A549 (cell line): Measurements from ENCODE around the gene CD84. TPM values are rescaled to one million over a fixed set of nuclear protein-coding genes. Genes with fewer than 3 reads are reported as not detected.

Source experiments
- ATAC-seq, 2 experiments: fragments of 200-7000 bp in 1 of 2; fragments of >200 bp in 1 of 2; cut with Nextera tagmentation in 1 of 2; cut with Tn5 transposase in 1 of 2; 3 replicates each; pipeline versions ENCODE4 v1.8.0 to v1.9.1; 2018 to 2020; ENCODE audit warnings: mild to moderate bottlenecking in 1 of 2, moderate library complexity in 1 of 2
- CTCF ChIA-PET: fragments of 300-600 bp; sonication (Branson Sonifier 250); formaldehyde crosslinking; extraction: SDS; loops from one replicate; lab custom pipeline; 2021; ENCODE audit warnings: antibody characterized with exemption, inconsistent platforms; lab: Yijun Ruan, JAX
- POLR2A ChIA-PET: fragments of 350-600 bp; formaldehyde crosslinking; extraction: SDS; loops from one replicate; lab custom pipeline; 2021; ENCODE audit warnings: antibody characterized with exemption, inconsistent platforms; lab: Yijun Ruan, JAX
- DNase-seq, 2 experiments: peaks; one replicate each; pipeline versions ENCODE4 v3.0.0 to v3.0.0-alpha.2; 2011 to 2016; ENCODE audit warnings: low read depth in 1 of 2, low spot score in 1 of 2
- FAIRE-seq: peaks from 2 replicates; lab custom pipeline; 2011; peaks lifted over from hg19 to GRCh38; lab: Jason Lieb, UNC
- H3K27ac ChIP-seq, 2 experiments: fragments of >200 bp; sonication (Bioruptor Twin); formaldehyde crosslinking; 3 replicates each; pipeline ENCODE4 v1.5.1; 2016 to 2017
- H3K4me1 ChIP-seq: fragments of >200 bp; sonication (Bioruptor Twin); formaldehyde crosslinking; 3 replicates; pipeline ENCODE4 v1.6.1; 2016
- H3K4me2 ChIP-seq: fragments of >200 bp; sonication (Bioruptor Twin); formaldehyde crosslinking; 3 replicates; pipeline ENCODE4 v1.6.1; 2016
- H3K4me3 ChIP-seq: fragments of >200 bp; sonication (Bioruptor Twin); formaldehyde crosslinking; 3 replicates; pipeline ENCODE4 v1.5.1; 2016
- H3K9me3 ChIP-seq: fragments of >200 bp; sonication (Bioruptor Twin); formaldehyde crosslinking; 3 replicates; pipeline ENCODE4 v1.6.1; 2016
- CHD2 ChIP-seq: fragments of 150-350 bp; IDR thresholded peaks from 2 replicates; pipeline ENCODE4 v1.6.1; 2014; ENCODE audit warnings: low read length; ENCODE audit not compliant: partially characterized antibody
- E2F6 ChIP-seq: IDR thresholded peaks from 2 replicates; pipeline ENCODE4 v1.6.1; 2012; ENCODE audit warnings: low read depth, borderline replicate concordance
- ELK1 ChIP-seq: fragments of 150-350 bp; IDR thresholded peaks from 2 replicates; pipeline ENCODE4 v1.6.1; 2014; ENCODE audit warnings: low read depth, mild to moderate bottlenecking, low read length
- FOXS1 ChIP-seq: fragments of 250-450 bp; sonication (Bioruptor Pico); IDR thresholded peaks from 2 replicates; pipeline ENCODE4 v1.5.0; 2020; ENCODE audit warnings: mild to moderate bottlenecking, moderate library complexity
- HEYL ChIP-seq: fragments of 250-450 bp; sonication (Bioruptor Pico); IDR thresholded peaks from 2 replicates; pipeline ENCODE4 v1.8.0; 2021; ENCODE audit warnings: mild to moderate bottlenecking, moderate library complexity
- HMGXB4 ChIP-seq: fragments of 250-450 bp; sonication (Bioruptor Pico); IDR thresholded peaks from 2 replicates; pipeline ENCODE4 v1.5.0; 2021; ENCODE audit warnings: mild to moderate bottlenecking, moderate library complexity, borderline replicate concordance
- HOXA7 ChIP-seq: fragments of 250-450 bp; sonication (Bioruptor Pico); IDR thresholded peaks from 2 replicates; pipeline ENCODE4 v1.5.0; 2020; ENCODE audit warnings: mild to moderate bottlenecking, moderate library complexity
- JUN ChIP-seq, 2 experiments: fragments of >200 bp; sonication (Bioruptor Twin); formaldehyde crosslinking; IDR thresholded peaks; 2 replicates in 1 of 2; 3 replicates in 1 of 2; pipeline ENCODE4 v1.6.1; 2016 to 2017
- JUNB ChIP-seq: fragments of >200 bp; sonication (Bioruptor Twin); formaldehyde crosslinking; IDR thresholded peaks from 2 replicates; pipeline ENCODE4 v1.6.1; 2016
- KDM1A ChIP-seq: fragments of 200-600 bp; sonication (generic); IDR thresholded peaks from 2 replicates; pipeline ENCODE4 v1.6.1; 2016; ENCODE audit warnings: low read depth, mild to moderate bottlenecking
- NPAS2 ChIP-seq: fragments of 250-450 bp; sonication (Bioruptor Pico); IDR thresholded peaks from 2 replicates; pipeline ENCODE4 v1.8.0; 2022; ENCODE audit warnings: mild to moderate bottlenecking, moderate library complexity, borderline replicate concordance
- NR3C1 ChIP-seq: fragments of >200 bp; sonication (Bioruptor Twin); formaldehyde crosslinking; IDR thresholded peaks from 3 replicates; pipeline ENCODE4 v1.6.1; 2017
- PBX3 ChIP-seq: IDR thresholded peaks from 2 replicates; pipeline ENCODE4 v1.6.1; 2012
- POLR2A ChIP-seq: IDR thresholded peaks from 2 replicates; pipeline ENCODE4 v1.6.1; 2012; ENCODE audit warnings: mild to moderate bottlenecking, low read length
- RARB ChIP-seq: fragments of 250-450 bp; sonication (Bioruptor Pico); IDR thresholded peaks from 2 replicates; pipeline ENCODE4 v1.8.0; 2021; ENCODE audit warnings: mild to moderate bottlenecking, moderate library complexity
- REST ChIP-seq: fragments of 200-600 bp; sonication (generic); IDR thresholded peaks from 2 replicates; pipeline ENCODE4 v1.6.1; 2016; ENCODE audit warnings: antibody characterized with exemption, mild to moderate bottlenecking, moderate library complexity
- RFX5 ChIP-seq: fragments of 450-650 bp; IDR thresholded peaks from 2 replicates; pipeline ENCODE4 v1.7.1; 2014; ENCODE audit warnings: antibody characterized with exemption, mild to moderate bottlenecking, moderate library complexity
- RNF2 ChIP-seq: fragments of 200-600 bp; sonication (generic); IDR thresholded peaks from 2 replicates; pipeline ENCODE4 v1.6.1; 2016; ENCODE audit warnings: low read depth, mild to moderate bottlenecking, antibody characterized with exemption, moderate library complexity, borderline replicate concordance
- SMC3 ChIP-seq: fragments of >200 bp; sonication (Bioruptor Twin); formaldehyde crosslinking; IDR thresholded peaks from 3 replicates; pipeline ENCODE4 v1.6.1; 2018; ENCODE audit warnings: inconsistent platforms
- ZC3H11A ChIP-seq: fragments of 450-650 bp; IDR thresholded peaks from 2 replicates; pipeline ENCODE4 v1.6.1; 2014; ENCODE audit warnings: antibody characterized with exemption, mild to moderate bottlenecking
- ZSCAN20 ChIP-seq: fragments of 250-450 bp; sonication (Bioruptor Pico); IDR thresholded peaks from 2 replicates; pipeline ENCODE4 v1.8.0; 2022; ENCODE audit warnings: mild to moderate bottlenecking, moderate library complexity
- WGBS: methylation state at CpG from one replicate; pipeline ENCODE4 v1.1.6; 2017; ENCODE audit errors: missing lambda C conversion rate; 5-methylcytosine and 5-hydroxymethylcytosine counted together
- polyA plus RNA-seq, 4 experiments: library from polyadenylated mRNA; depleted of rRNA in 3 of 4; stranded (reverse); fragments of >200 nt; fragmentation: RNase III in 1 of 4; extraction: RNeasy Plus Mini Kit Qiagen cat#74134 plus additional on column Dnase treatment in 1 of 4; gene quantifications; 2 replicates in 3 of 4; 3 replicates in 1 of 4; pipeline ENCODE4 v1.2.3, GENCODE V29; 2011 to 2017
- TF ChIP-seq, protein P1 (sequence below): fragments of >200 bp; sonication (Bioruptor Twin); formaldehyde crosslinking; IDR thresholded peaks from 3 replicates; pipeline ENCODE4 v1.6.1; 2016
- TF ChIP-seq, protein P2 (sequence below): fragments of >200 bp; sonication (Bioruptor Twin); formaldehyde crosslinking; IDR thresholded peaks from 2 replicates; pipeline ENCODE4 v1.6.1; 2016

Gene CD84
- polyA plus RNA-seq, 2 of the 4 experiments (the other 2 are of a cell fraction), result not detected

DNA sequence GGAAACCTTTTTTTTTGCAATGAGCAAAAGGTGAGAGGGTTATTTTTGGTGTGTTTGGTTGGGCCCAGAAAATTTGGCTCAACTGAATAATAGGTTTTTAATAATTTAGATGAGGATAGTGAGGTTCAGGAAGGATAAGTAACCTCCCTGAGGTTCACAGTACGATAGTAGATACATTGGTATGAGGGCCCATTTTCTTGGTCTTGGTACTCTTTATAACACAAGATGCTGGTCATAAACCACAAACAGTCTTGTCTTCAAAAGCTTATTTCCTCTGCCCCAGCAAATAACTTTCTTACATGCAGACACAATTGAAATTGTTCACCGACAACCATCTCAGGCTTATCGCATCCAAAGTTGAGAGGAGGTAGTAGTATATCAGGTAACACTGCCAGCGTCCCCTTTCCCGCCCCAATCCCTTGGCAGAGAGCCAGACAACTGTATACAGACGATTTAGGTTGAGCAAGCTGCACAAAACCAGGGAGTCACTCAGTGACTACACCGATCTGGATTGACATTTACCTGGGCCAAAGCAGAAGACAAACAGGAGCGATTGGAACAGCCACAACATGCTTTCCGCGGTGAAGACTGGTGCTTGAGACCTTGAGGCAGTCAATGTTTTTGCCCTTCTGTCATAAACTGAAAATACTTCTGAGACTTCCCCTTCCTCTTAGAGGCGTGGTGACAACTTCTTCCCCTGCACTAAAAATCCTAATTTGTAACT lies 56.5 kb downstream of the CD84 start, which contains the start of gene SLAMF6:
Gene SLAMF6 (minus strand): TSS at position 634 of the 724 bp plus-strand sequence. CDS start 63 bp downstream, at position 571.
- POLR2A ChIA-PET, result no interaction called here
- DNase-seq (no peak), ATAC-seq (no peak), FAIRE-seq (no peak)
- TF ChIP-seq, protein P1, sequence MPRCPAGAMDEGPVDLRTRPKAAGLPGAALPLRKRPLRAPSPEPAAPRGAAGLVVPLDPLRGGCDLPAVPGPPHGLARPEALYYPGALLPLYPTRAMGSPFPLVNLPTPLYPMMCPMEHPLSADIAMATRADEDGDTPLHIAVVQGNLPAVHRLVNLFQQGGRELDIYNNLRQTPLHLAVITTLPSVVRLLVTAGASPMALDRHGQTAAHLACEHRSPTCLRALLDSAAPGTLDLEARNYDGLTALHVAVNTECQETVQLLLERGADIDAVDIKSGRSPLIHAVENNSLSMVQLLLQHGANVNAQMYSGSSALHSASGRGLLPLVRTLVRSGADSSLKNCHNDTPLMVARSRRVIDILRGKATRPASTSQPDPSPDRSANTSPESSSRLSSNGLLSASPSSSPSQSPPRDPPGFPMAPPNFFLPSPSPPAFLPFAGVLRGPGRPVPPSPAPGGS, result no peak
- TF ChIP-seq CHD2 (no peak), KDM1A (no peak), RARB (CRISPR knock-in tag) (no peak), NR3C1 (no peak), HOXA7 (CRISPR knock-in tag) (no peak), POLR2A (no peak), E2F6 (no peak), ZC3H11A (no peak), ELK1 (no peak), FOXS1 (CRISPR knock-in tag) (no peak), HEYL (CRISPR knock-in tag) (no peak), RNF2 (no peak)
- no peak within 1 kb of the TSS for H3K27ac ChIP-seq
- WGBS, result 66% methylated on average over 11 of the region's 11 CpGs
- H3K4me1 ChIP-seq, result peaks cover 21% of the 10 kb centered on the region
- H3K9me3 ChIP-seq, result 0 out of 3 replicates have a peak, but pooled peaks cover 3% of the 10 kb centered on the region
- H3K4me2 ChIP-seq, result no peak within 1 kb of the TSS
- H3K4me3 ChIP-seq, result no peak within 1 kb of the TSS
- CTCF ChIA-PET, result interaction anchor here (0.8 kb wide), 1 partner anchor 22 kb away, joined by 3 read pairs; no protein-coding TSS in a partner anchor

DNA sequence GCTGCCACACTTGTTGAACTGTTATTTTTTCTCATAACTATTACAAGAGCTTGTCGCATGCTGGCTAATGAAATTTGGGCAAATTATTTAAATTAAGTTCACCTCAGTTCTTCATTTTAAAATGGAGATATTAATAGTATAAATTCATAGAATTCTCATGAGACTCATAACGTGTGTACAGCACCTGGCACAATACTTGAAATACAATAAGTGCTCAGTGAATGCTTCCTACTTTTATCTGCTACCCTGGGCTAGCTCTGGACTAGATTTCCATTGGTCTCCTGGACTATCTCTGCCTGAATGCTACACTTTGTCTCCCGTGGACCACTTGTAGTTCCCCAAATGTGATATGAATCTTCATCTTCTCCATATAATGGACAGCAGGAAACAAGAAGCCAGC lies 57.2 kb downstream of the CD84 start:
- TF ChIP-seq, protein P1, result no peak
- TF ChIP-seq PBX3 (no peak), RNF2 (no peak), JUNB (no peak), REST (no peak), JUN (IDR thresholded peaks at IDR 0.05) (no peak), SMC3 (no peak), HMGXB4 (CRISPR knock-in tag) (no peak), NPAS2 (CRISPR knock-in tag) (no peak), ZSCAN20 (CRISPR knock-in tag) (no peak), RFX5 (no peak)
- TF ChIP-seq, protein P2, sequence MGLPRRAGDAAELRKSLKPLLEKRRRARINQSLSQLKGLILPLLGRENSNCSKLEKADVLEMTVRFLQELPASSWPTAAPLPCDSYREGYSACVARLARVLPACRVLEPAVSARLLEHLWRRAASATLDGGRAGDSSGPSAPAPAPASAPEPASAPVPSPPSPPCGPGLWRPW, result no peak
- H3K4me3 ChIP-seq, result no peak overlapping the region
- FAIRE-seq (no peak), ATAC-seq (no peak), DNase-seq (no peak)
- ChIA-PET POLR2A (no interaction called here), CTCF (no interaction called here)
- 0 out of 3 replicates have a peak, but pooled peaks cover 3% of the 10 kb centered on the region for H3K9me3 ChIP-seq
- 58% methylated on average over 3 of the region's 3 CpGs for WGBS
- H3K27ac ChIP-seq, result no peak overlapping the region
- no peak overlapping the region for H3K4me2 ChIP-seq
- H3K4me1 ChIP-seq, result peaks cover 21% of the 10 kb centered on the region
